Activated CD8-positive, alpha-beta memory T cell treated with anti-CD3 and anti-CD28 coated beads, Interleukin-2, amount 50 U/mL, for 1 hour (primary cell): Measurements from ENCODE around the gene SLIT1.

ENCODE experiments used
- DNase-seq: peaks from one replicate; pipeline ENCODE4 v3.0.0-alpha.2; 2020; ENCODE audit errors: extremely low read depth

The SLIT1 gene

DNA sequence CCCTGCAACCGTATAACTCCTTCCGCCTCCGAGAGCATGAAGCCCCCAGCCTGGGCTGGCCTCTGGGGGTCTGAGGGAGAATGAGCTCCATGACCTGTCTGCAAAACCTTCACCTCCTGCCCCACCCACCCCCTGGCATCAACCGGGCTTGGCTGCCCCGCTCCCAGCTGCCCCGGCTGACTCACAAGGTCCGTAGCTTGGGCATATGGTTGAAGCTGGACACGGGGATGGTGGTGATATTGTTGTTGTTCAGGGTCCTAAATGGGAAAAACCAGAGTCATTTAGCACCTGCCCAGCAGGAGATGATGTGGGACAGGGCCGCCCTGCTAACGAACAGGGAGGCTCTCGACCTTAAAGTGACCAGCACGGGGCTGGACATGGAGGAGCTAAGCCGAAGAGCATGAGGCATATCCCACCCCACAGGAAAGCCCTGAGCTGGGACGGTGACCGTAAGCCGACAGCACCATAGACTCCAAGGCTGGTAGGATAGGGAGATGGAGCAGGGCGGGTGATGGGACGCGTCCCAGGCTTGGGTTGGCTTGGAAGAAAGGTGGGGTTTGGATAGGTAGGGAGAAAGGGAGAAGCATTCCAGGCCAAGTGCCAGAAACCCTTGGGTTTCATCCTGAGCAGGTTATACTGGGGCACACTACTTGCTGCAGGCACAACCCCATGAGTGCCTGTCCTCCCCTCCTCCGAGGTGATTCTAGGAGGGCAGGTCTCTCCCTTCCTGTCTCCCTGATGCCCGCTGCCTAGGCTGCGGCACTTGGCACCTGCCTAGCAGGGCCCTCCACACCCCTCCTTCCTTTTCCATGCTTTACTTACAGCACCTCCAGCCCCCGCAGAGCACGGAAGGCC lies 121.5 kb downstream of the SLIT1 start:
- DNase-seq = no peak

DNA sequence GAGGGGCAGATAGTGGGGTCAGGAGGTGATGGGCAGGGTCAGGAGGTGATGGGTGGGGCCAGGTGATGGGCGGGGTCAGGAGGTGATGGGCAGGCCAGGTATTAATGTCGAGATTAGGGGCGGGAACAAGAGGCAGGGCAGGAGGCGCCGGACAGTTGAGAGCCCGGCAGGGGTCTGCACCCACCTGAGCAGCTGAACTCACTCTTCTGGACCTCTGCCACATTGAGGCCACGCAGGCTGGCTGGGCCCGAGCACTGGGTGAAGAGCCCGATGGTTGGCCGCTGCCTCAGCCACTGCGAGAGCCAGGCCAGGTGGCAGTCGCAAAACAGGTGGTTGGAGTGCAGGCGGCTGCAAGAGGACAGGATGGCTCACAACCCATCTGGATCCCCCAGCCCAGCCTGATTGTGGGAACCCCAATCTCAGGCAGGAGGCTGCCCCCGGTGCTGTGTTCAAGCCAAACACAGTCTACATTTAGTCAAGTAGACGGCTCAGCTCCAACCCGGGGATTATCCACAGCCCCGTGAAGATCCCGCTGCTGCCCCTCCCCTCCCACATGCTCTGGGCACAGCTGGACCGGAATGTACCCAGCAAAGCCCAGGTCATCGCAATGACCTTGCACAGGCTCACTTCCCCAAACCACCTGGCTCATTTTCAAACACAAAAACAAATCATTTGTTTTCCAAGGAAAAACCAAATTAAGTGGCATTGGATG lies 122.3 kb downstream of the SLIT1 start:
- no peak for DNase-seq

DNA sequence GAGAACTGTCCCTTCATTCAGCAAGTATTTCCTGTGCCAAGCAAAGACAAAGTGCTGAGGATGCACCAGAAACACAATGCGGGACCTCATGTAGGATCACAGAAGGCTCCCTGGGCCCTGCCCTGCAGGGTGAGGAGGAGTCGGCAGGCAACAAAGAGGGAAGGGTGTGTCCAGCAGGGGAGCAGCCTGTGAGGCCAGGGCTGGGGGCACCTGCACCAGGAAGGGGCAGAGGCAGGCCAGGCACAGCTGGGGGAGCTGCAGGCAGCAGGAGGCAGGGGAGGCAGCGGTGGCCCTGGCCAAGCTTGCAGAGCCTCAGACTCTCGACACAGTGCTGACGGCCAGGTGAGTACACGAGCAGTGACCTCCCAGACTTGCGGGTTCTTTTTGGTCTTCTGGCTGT lies 123.3 kb downstream of the SLIT1 start:
- DNase-seq = no peak

GRCh38 chr10:97062046-97062445 lies 123.7 kb downstream of the SLIT1 start:
- no peak for DNase-seq

DNA sequence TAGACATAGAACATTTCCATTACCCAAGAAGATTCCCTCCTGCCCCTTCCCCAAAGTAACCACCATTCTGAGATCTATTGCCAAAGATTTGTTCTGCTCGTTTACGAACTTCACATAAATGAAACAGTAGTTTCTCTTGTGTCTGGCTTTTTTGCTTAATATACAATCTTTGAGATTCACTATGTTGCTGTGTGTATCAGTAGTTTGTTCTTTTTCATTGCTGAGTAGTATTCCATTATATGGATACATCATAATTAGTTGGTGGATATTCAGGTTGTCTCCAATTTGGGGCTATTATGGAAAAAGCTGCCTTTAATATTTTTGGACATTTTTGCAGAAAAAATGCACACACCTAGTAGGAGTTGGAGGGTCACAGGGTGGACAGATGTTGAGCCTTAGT lies 124.3 kb downstream of the SLIT1 start:
- no peak for DNase-seq

GRCh38 chr10:97060441-97061084 lies 125.2 kb downstream of the SLIT1 start:
- DNase-seq = no peak

DNA sequence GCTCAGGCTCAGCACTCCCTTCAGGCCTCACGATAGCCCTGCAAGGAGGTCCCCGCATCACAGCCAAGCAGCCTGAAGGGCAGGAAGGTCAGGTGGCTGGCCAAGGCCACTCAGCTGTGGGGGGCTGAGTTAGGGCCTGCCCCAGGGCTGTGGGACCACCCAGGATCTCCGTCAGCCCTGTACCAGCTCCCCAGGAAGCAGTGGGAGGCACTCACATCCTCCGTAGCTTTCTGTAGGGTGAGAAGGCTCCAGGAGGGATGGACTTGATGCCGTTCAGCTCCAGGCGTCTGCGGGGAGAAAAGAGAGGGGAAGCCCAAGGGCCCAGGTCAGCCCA lies 125.9 kb downstream of the SLIT1 start:
- DNase-seq = no peak

DNA sequence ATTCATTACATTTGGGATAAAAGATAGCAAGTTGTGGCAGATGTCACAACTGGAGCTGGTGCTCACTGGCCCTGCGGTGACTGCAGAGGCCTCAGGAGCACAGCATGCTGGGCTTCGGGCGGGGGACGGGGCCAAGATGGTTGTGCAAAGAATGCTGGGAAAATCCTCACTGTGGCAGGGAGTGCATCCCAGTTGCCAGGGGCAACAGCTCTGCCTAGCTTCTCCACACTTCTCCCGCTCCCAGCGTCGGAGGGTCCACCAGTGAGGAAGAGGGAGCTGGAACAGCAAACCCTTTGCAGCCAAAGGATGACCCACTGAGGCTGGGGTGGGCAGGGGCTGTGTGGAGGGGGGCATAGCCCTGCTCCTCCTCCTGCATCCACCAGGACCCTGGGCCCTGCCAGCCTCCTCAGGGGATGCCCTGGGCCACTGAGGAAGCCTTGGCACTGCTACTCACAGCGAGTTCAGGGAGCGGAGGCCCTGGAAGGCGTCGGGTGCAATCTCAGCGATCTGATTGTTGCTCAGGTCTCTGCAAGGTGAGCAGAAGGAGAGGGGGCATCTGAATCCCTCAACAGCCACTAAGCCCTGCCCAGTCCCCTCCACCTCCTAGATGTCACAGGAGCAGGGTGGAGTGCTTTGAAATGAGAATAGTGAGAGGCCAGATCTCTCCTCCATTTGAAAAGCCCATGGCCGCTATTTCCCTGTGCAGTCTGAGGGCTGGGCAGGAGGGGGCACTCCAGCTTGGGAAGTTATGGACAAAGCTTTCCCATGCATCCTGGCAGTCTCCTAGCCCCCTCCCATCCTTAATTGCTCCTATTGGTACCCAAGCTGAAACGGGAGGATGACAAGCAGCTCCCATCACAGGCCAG lies 126.5 kb downstream of the SLIT1 start:
- no peak for DNase-seq

GRCh38 chr10:97058521-97058920 lies 127.2 kb downstream of the SLIT1 start:
- no peak for DNase-seq

DNA sequence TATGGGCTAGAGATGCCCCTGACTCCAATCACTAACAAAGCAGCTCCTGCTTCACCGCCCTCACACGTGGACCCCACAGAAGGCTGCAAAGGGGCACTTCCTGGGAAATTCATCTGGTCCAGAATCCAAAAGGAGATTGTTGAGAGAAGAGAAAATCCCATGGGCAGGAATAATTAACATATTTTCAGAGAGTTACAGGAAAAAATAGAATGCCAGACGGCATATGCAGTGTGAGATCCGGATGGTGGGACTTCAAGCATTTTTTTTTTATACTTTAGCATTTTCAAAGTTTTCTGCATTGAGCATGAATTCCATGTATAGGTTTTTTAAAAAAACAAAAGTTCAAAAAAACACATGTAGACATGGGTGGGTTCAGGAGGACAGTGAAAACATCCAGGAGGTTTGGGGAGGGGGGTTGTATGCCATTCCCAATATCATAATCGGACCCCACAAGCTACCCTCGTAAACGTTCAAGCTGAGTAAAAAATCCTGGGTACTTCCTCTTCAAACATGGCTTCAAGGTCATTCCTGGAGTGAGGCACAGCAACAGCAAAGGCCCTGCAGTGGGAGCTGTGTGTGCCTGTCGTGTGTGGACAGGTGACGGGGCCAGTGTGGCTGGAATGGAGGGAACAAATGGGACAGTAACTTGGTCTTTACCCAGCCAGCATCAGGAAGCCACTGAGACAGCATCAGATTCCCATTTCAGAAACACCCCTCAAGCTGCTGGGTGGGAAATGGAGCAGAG lies 128.1 kb downstream of the SLIT1 start:
- DNase-seq = no peak

DNA sequence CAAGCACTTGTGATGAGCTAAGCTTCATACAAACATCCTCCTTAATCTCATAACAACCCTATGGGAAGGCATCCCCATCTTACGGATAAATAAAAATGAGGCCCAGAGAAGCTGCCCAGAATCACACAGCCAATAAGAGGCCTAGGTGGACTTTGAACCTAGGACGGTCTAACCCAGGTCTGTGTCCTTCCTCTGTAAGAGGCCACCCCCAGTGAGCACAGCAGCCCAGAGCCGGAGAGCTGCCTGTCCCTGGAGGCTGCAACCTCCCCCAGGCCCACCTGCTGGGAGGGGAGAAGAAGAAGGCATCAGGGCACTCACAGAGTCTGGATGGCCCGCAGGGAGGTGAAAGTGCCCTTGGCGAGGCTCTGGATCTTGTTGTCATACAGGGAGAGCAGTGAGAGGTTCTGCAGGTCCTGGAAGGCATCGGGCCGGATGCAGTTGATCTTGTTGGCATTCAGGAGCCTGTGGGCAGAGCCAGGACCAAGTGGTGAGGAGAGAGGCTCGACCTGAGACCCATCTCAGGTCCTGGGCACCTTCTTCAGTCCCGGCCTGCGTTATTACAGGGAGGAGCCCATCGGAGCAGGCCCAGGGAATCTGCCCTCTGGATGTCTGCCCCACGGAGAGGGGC lies 129.6 kb downstream of the SLIT1 start:
- DNase-seq = no peak

GRCh38 chr10:97053276-97053675 lies 132.5 kb downstream of the SLIT1 start:
- no peak for DNase-seq

GRCh38 chr10:97050956-97051496 lies 134.7 kb downstream of the SLIT1 start:
- DNase-seq = no peak

GRCh38 chr10:97050205-97050745 lies 135.5 kb downstream of the SLIT1 start:
- no peak for DNase-seq

DNA sequence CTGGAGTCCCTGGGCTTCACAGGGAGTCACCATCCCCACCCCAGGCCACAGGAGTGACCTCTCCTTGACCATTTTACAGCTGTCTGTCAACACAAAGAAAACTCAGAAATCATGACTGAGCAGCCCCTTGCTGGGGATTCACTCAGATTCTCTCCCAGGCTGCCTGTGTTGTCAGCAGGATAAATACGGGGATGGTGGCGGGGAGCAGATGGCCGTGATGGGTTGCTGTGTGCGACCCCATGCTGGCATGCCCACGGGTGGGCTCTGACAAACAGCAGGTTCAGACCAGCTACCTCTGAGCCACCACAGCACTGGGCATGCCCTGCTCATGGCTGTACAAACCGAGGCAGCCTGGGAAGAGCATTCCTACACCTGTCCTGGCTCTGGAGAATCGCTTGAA lies 136.1 kb downstream of the SLIT1 start:
- DNase-seq = no peak

- DNase-seq = no peak
These were observed 136.9 kb downstream of the SLIT1 start for GRCh38 chr10:97048649-97049427.

DNA sequence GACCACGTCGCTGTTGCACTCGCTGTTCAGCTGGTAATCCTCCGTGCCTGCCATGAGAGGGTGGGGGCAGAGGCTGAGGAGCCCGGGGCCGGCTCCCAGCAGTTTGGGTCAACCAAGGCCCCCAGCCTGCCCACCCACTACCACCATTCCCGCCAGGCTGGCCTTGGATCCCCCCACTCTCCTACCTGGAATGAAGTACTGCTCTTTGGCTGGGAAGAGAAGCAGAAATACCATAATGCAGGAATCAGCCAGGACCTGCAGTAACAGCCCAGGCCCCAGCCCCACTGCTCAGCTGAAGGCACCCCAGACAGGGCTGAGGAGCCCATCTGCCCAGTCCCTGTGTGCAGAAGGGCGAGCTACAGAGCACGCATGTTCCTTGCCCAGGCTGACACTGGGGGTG lies 138.0 kb downstream of the SLIT1 start:
- DNase-seq = no peak

- DNase-seq = no peak
These were observed 138.5 kb downstream of the SLIT1 start for GRCh38 chr10:97047083-97047736.
